H9 (cell line): ENCODE measurements around the gene PCYT1A. TPM values are rescaled to one million over a fixed set of nuclear protein-coding genes. Genes with fewer than 3 reads are reported as not detected.

Experiments used
- DNase-seq: peaks from one replicate; pipeline ENCODE4 v3.0.0-alpha.2; 2017
- H2AFZ ChIP-seq: one replicate; pipeline ENCODE4 v1.6.1; 2013; ENCODE audit warnings: mild to moderate bottlenecking, low read length, control low read depth, moderate library complexity
- H2AK5ac ChIP-seq: 2 replicates; pipeline ENCODE4 v1.6.1; 2013; ENCODE audit warnings: low read length, control low read depth, mixed read lengths; ENCODE audit not compliant: insufficient read length
- H2BK120ac ChIP-seq: one replicate; pipeline ENCODE4 v1.6.1; 2013; ENCODE audit warnings: low read depth, mild to moderate bottlenecking, low read length, control low read depth, inconsistent platforms; ENCODE audit not compliant: poor library complexity, severe bottlenecking
- H2BK12ac ChIP-seq: 2 replicates; pipeline ENCODE4 v1.6.1; 2013; ENCODE audit warnings: low read length, control low read depth, mixed read lengths, low read depth; ENCODE audit not compliant: insufficient read length
- H2BK15ac ChIP-seq: 2 replicates; pipeline ENCODE4 v1.6.1; 2013; ENCODE audit warnings: low read depth, low read length, control low read depth
- H2BK20ac ChIP-seq: one replicate; pipeline ENCODE4 v1.6.1; 2013; ENCODE audit warnings: low read depth, mild to moderate bottlenecking, low read length, control low read depth, inconsistent platforms; ENCODE audit not compliant: poor library complexity, severe bottlenecking
- H2BK5ac ChIP-seq: 2 replicates; pipeline ENCODE4 v1.6.1; 2013; ENCODE audit warnings: low read length, control low read depth, mixed read lengths; ENCODE audit not compliant: insufficient read length
- H3K14ac ChIP-seq: 2 replicates; pipeline ENCODE4 v1.6.1; 2013; ENCODE audit warnings: low read length, control low read depth; ENCODE audit not compliant: insufficient read depth
- H3K18ac ChIP-seq: 2 replicates; pipeline ENCODE4 v1.6.1; 2013; ENCODE audit warnings: low read depth, mild to moderate bottlenecking, mixed read lengths, low read length, control low read depth; ENCODE audit not compliant: insufficient read length
- H3K23ac ChIP-seq: 2 replicates; pipeline ENCODE4 v1.6.1; 2013; ENCODE audit warnings: low read length, control low read depth, mixed read lengths, low read depth; ENCODE audit not compliant: insufficient read length
- H3K23me2 ChIP-seq: 2 replicates; pipeline ENCODE4 v1.6.1; 2013; ENCODE audit warnings: low read depth, mild to moderate bottlenecking, mixed read lengths, low read length, control low read depth; ENCODE audit not compliant: insufficient read length, poor library complexity, severe bottlenecking
- H3K27ac ChIP-seq: 2 replicates; pipeline ENCODE4 v1.5.1; 2013; ENCODE audit warnings: low read length, control low read depth, mixed read lengths, low read depth; ENCODE audit not compliant: insufficient read length
- H3K27me3 ChIP-seq: 2 replicates; pipeline ENCODE4 v1.6.1; 2013; ENCODE audit warnings: low read length, control low read depth, inconsistent platforms; ENCODE audit not compliant: insufficient read depth
- H3K4ac ChIP-seq: 2 replicates; pipeline ENCODE4 v1.6.1; 2013; ENCODE audit warnings: low read depth, mild to moderate bottlenecking, control low read depth, inconsistent platforms, low read length, moderate library complexity
- H3K4me1 ChIP-seq: 2 replicates; pipeline ENCODE4 v1.6.1; 2013; ENCODE audit warnings: low read length, control low read depth, inconsistent platforms; ENCODE audit not compliant: insufficient read depth
- H3K4me2 ChIP-seq: 2 replicates; pipeline ENCODE4 v1.6.1; 2013; ENCODE audit warnings: low read length, control low read depth, mixed read lengths; ENCODE audit not compliant: insufficient read length, insufficient read depth
- H3K56ac ChIP-seq: 2 replicates; pipeline ENCODE4 v1.6.1; 2013; ENCODE audit warnings: low read depth, mild to moderate bottlenecking, mixed read lengths, low read length, control low read depth; ENCODE audit not compliant: insufficient read length
- H3K79me1 ChIP-seq: 2 replicates; pipeline ENCODE4 v1.6.1; 2013; ENCODE audit warnings: low read depth, mild to moderate bottlenecking, moderate library complexity, low read length, control low read depth, inconsistent platforms; ENCODE audit not compliant: insufficient read depth, poor library complexity, severe bottlenecking
- H3K79me2 ChIP-seq: 2 replicates; pipeline ENCODE4 v1.6.1; 2013; ENCODE audit warnings: low read length, control low read depth, inconsistent platforms; ENCODE audit not compliant: insufficient read depth
- H3K9ac ChIP-seq: 2 replicates; pipeline ENCODE4 v1.6.1; 2013; ENCODE audit warnings: low read length, control low read depth, mixed read lengths; ENCODE audit not compliant: insufficient read length; ENCODE audit errors: extremely low read depth
- H3K9me3 ChIP-seq: one replicate; pipeline ENCODE4 v1.6.1; 2013; ENCODE audit warnings: low read depth, low read length, inconsistent platforms; ENCODE audit not compliant: control insufficient read depth
- H3T11ph ChIP-seq: one replicate; pipeline ENCODE4 v1.6.1; 2013; ENCODE audit warnings: mild to moderate bottlenecking, low read length, control low read depth, inconsistent platforms
- H4K20me1 ChIP-seq: one replicate; pipeline ENCODE4 v1.6.1; 2013; ENCODE audit not compliant: control insufficient read depth, insufficient read length, insufficient read depth
- H4K5ac ChIP-seq: 2 replicates; pipeline ENCODE4 v1.6.1; 2013; ENCODE audit warnings: low read depth, mild to moderate bottlenecking, mixed read lengths, low read length, control low read depth; ENCODE audit not compliant: insufficient read length
- H4K8ac ChIP-seq: replicated peaks from 2 replicates; pipeline ENCODE4 v1.6.1; 2013; ENCODE audit warnings: low read length, control low read depth, mixed read lengths, low read depth; ENCODE audit not compliant: insufficient read length
- H4K91ac ChIP-seq: 2 replicates; pipeline ENCODE4 v1.6.1; 2013; ENCODE audit warnings: low read depth, mild to moderate bottlenecking, moderate library complexity, mixed read lengths, low read length, control low read depth; ENCODE audit not compliant: insufficient read length
- H3K27ac Mint-ChIP-seq, 3 experiments: 2 replicates in 2 of 3; 3 replicates in 1 of 3; pipeline ENCODE4 v1.8.0; 2020 to 2021; ENCODE audit warnings: mixed read lengths in 3 of 3, mild to moderate bottlenecking in 1 of 3, moderate library complexity in 1 of 3
- H3K27me3 Mint-ChIP-seq: 2 replicates; pipeline ENCODE4 v1.8.0; 2021; ENCODE audit warnings: low read depth, mild to moderate bottlenecking, moderate library complexity, mixed read lengths
- H3K36me3 Mint-ChIP-seq, 3 experiments: 2 replicates in 2 of 3; 3 replicates in 1 of 3; pipeline ENCODE4 v1.8.0; 2020 to 2021; ENCODE audit warnings: low read depth in 3 of 3, mixed read lengths in 3 of 3; ENCODE audit not compliant: insufficient read depth in 1 of 3
- H3K4me1 Mint-ChIP-seq, 2 experiments: 2 replicates each; pipeline ENCODE4 v1.8.0; 2020; ENCODE audit warnings: mixed read lengths in 2 of 2
- H3K4me3 Mint-ChIP-seq, 2 experiments: 2 replicates in 1 of 2; 3 replicates in 1 of 2; pipeline ENCODE4 v1.8.0; 2020 to 2021; ENCODE audit warnings: mild to moderate bottlenecking in 2 of 2, mixed read lengths in 2 of 2, moderate library complexity in 1 of 2
- H3K9me3 Mint-ChIP-seq, 2 experiments: 2 replicates in 1 of 2; 3 replicates in 1 of 2; pipeline ENCODE4 v1.8.0; 2020; ENCODE audit warnings: mild to moderate bottlenecking in 2 of 2, mixed read lengths in 2 of 2, moderate library complexity in 1 of 2
- WGBS: extraction: QIAGEN DNeasy Blood & Tissue Kit; methylation state at CpG from one replicate; pipeline ENCODE4 v1.1.7; 2013; ENCODE audit warnings: missing lambda C conversion rate, low lambda C conversion rate, mixed read lengths; ENCODE audit not compliant: insufficient read length; ENCODE audit errors: extremely low coverage; 5-methylcytosine and 5-hydroxymethylcytosine counted together
- total RNA-seq: library from RNA; stranded (reverse); gene quantifications from 2 replicates; pipeline ENCODE4 v1.2.1, GENCODE V29; 2021
- TF ChIP-seq, protein P1 (sequence below): fragments of 200-600 bp; sonication (generic); conservative IDR thresholded peaks from 3 replicates; pipeline ENCODE4 v1.8.0; 2021; ENCODE audit warnings: antibody characterized with exemption, mild to moderate bottlenecking

The PCYT1A gene
- total RNA-seq, 1 experiment from 2014 or later = 31.6 TPM

DNA sequence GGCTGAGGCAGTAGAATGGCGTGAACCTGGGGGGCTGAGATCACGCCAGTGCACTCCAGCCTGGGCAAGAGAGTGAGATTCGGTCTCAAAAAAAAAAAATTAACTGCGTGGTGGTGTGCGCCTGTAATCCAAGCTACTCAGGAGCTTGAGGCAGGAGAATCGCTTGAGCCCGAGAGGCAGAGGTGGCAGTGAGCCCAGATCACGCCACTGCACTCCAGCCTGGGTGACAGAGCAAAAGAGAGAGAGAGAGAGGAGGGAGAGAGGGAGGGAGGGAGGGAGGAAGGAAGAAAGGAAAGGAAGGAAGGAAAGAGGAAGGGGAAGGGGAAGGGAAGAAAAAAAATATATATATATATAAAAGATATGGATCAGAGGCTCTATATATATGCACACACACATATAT, 44.6 kb upstream of the PCYT1A start:
- Mint-ChIP-seq H3K36me3 (no peaks in the 10 kb centered on the region), H3K9me3 (no peaks in the 10 kb centered on the region), H3K27me3 (no peaks in the 10 kb centered on the region), H3K4me3 (no peak overlapping the region), H3K27ac (no peak overlapping the region), H3K4me1 (peaks cover 6 to 11% of the 10 kb centered on the region in 2 experiments)
- Histone ChIP-seq H4K91ac (no peak overlapping the region), H3K23ac (no peak overlapping the region), H3K14ac (no peak overlapping the region), H3K27me3 (no peaks in the 10 kb centered on the region), H2BK5ac (no peak overlapping the region), H3T11ph (no peak overlapping the region), H3K18ac (no peak overlapping the region), H3K4ac (no peak overlapping the region), H3K4me1 (no peaks in the 10 kb centered on the region), H3K27ac (no peak overlapping the region), H3K9ac (no peak overlapping the region), H3K79me1 (no peaks in the 10 kb centered on the region), H2BK15ac (no peak overlapping the region), H4K5ac (no peak overlapping the region), H3K4me2 (no peak overlapping the region), H3K9me3 (no peaks in the 10 kb centered on the region), H2BK20ac (no peak overlapping the region), H4K20me1 (no peaks in the 10 kb centered on the region), H3K79me2 (no peaks in the 10 kb centered on the region), H3K56ac (no peak overlapping the region), H3K23me2 (no peaks in the 10 kb centered on the region), H2AK5ac (no peak overlapping the region), H2AFZ (no peak overlapping the region), H2BK120ac (no peak overlapping the region), H2BK12ac (no peak overlapping the region), H4K8ac (no peak overlapping the region)
- TF ChIP-seq, protein P1, sequence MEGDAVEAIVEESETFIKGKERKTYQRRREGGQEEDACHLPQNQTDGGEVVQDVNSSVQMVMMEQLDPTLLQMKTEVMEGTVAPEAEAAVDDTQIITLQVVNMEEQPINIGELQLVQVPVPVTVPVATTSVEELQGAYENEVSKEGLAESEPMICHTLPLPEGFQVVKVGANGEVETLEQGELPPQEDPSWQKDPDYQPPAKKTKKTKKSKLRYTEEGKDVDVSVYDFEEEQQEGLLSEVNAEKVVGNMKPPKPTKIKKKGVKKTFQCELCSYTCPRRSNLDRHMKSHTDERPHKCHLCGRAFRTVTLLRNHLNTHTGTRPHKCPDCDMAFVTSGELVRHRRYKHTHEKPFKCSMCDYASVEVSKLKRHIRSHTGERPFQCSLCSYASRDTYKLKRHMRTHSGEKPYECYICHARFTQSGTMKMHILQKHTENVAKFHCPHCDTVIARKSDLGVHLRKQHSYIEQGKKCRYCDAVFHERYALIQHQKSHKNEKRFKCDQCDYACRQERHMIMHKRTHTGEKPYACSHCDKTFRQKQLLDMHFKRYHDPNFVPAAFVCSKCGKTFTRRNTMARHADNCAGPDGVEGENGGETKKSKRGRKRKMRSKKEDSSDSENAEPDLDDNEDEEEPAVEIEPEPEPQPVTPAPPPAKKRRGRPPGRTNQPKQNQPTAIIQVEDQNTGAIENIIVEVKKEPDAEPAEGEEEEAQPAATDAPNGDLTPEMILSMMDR = no peak
- no peak for DNase-seq
- WGBS = no CpG with 5 or more reads among the region's 8 CpGs
